Endothelial cell of umbilical vein (primary cell): ENCODE measurements around the gene C1QTNF2. TPM values are rescaled to one million over a fixed set of nuclear protein-coding genes. Genes with fewer than 3 reads are reported as not detected.

Experiments
- BruUV-seq: library from RNA; stranded (reverse); fragments of 400-500 nt; replicated peaks from 2 replicates; lab custom pipeline; 2021; lab: Mats Ljungman, UMichigan
- CTCF ChIA-PET: fragments of 300-600, 350-600 bp; sonication (Branson Sonifier 250); formaldehyde crosslinking; loops from one replicate; lab custom pipeline; 2021; ENCODE audit warnings: antibody characterized with exemption, inconsistent platforms; lab: Charles Lee
- POLR2A ChIA-PET: fragments of 300-600, 350-600 bp; sonication (Branson Sonifier 250); formaldehyde crosslinking; loops from one replicate; lab custom pipeline; 2021; ENCODE audit warnings: antibody characterized with exemption, inconsistent platforms; lab: Charles Lee
- DNase-seq: peaks from one replicate; pipeline ENCODE4 v3.0.0-alpha.2; 2011; ENCODE audit warnings: low read depth, low spot score
- FAIRE-seq: peaks from 2 replicates; lab custom pipeline; 2011; peaks lifted over from hg19 to GRCh38; lab: Jason Lieb, UNC
- H2AFZ ChIP-seq: 2 replicates; pipeline ENCODE4 v1.6.0; 2012; ENCODE audit warnings: low read depth, low read length, control low read depth, inconsistent platforms
- H3K27ac ChIP-seq: 2 replicates; pipeline ENCODE4 v1.5.1; 2011; ENCODE audit warnings: low read depth, mild to moderate bottlenecking, control low read depth, low read length, moderate library complexity; ENCODE audit not compliant: insufficient read depth
- H3K27me3 ChIP-seq, 2 experiments: 2 replicates each; pipeline versions ENCODE4 v1.6.0 to v1.6.1; 2011; ENCODE audit warnings: low read length in 2 of 2, mixed read lengths in 1 of 2; ENCODE audit not compliant: control insufficient read depth in 2 of 2, insufficient read depth in 2 of 2
- H3K36me3 ChIP-seq, 2 experiments: 2 replicates in 1 of 2; 3 replicates in 1 of 2; pipeline ENCODE4 v1.5.1; 2011; ENCODE audit warnings: low read length in 2 of 2, mild to moderate bottlenecking in 1 of 2, moderate library complexity in 1 of 2; ENCODE audit not compliant: control insufficient read depth in 2 of 2, insufficient read depth in 2 of 2; ENCODE audit errors: extremely low read depth in 1 of 2
- H3K4me1 ChIP-seq: 3 replicates; pipeline ENCODE4 v1.5.1; 2011; ENCODE audit warnings: mild to moderate bottlenecking, low read length; ENCODE audit not compliant: control insufficient read depth, insufficient read depth; ENCODE audit errors: extremely low read depth
- H3K4me2 ChIP-seq: 2 replicates; pipeline ENCODE4 v1.6.1; 2011; ENCODE audit warnings: low read length, control low read depth, mixed read lengths; ENCODE audit not compliant: insufficient read depth
- H3K4me3 ChIP-seq, 3 experiments: fragments of 200-600 bp in 1 of 3; sonication (generic), shearing (Covaris generic) in 1 of 3; replicated peaks in 1 of 3; 2 replicates each; pipeline ENCODE4 v1.5.1; 2011 to 2016; ENCODE audit warnings: control low read depth in 3 of 3, low read length in 3 of 3, mild to moderate bottlenecking in 2 of 3, inconsistent platforms in 1 of 3, low read depth in 1 of 3, moderate library complexity in 1 of 3; ENCODE audit not compliant: insufficient read depth in 1 of 3
- H3K79me2 ChIP-seq: 2 replicates; pipeline ENCODE4 v1.6.0; 2012; ENCODE audit warnings: low read length, inconsistent platforms; ENCODE audit not compliant: control insufficient read depth, insufficient read depth
- H3K9ac ChIP-seq: replicated peaks from 2 replicates; pipeline ENCODE3; 2011; ENCODE audit warnings: low read length, control low read depth; ENCODE audit not compliant: insufficient read depth; ENCODE audit errors: extremely low read depth
- H3K9me1 ChIP-seq: replicated peaks from 3 replicates; pipeline ENCODE4 v1.6.0; 2011; ENCODE audit warnings: mild to moderate bottlenecking, low read length; ENCODE audit not compliant: control insufficient read depth, insufficient read depth; ENCODE audit errors: extremely low read depth
- H3K9me3 ChIP-seq: replicated peaks from 2 replicates; pipeline ENCODE4 v1.5.1; 2012; ENCODE audit warnings: low read length, inconsistent platforms; ENCODE audit not compliant: control insufficient read depth, insufficient read depth
- H4K20me1 ChIP-seq: replicated peaks from 2 replicates; pipeline ENCODE3; 2011; ENCODE audit warnings: mild to moderate bottlenecking, low read length; ENCODE audit not compliant: control insufficient read depth, insufficient read depth; ENCODE audit errors: extremely low read depth
- EZH2 ChIP-seq: IDR thresholded peaks from 2 replicates; pipeline ENCODE4 v1.6.1; 2012; ENCODE audit warnings: borderline replicate concordance, low read depth, mild to moderate bottlenecking, moderate library complexity, low read length, inconsistent platforms; ENCODE audit not compliant: severe bottlenecking
- FOS ChIP-seq: IDR thresholded peaks from 2 replicates; pipeline ENCODE4 v1.6.1; 2011; ENCODE audit warnings: mild to moderate bottlenecking, low read length, moderate library complexity, borderline replicate concordance; ENCODE audit not compliant: insufficient read depth
- GATA2 ChIP-seq: IDR thresholded peaks from 2 replicates; pipeline ENCODE4 v1.7.0; 2011; ENCODE audit warnings: low read depth, mild to moderate bottlenecking, moderate library complexity, mixed read lengths, low read length; ENCODE audit not compliant: insufficient read length, insufficient read depth
- JUN ChIP-seq: IDR thresholded peaks from 2 replicates; pipeline ENCODE4 v1.6.1; 2011; ENCODE audit warnings: borderline replicate concordance, low read depth; ENCODE audit not compliant: insufficient read length, insufficient read depth
- MYC ChIP-seq: IDR thresholded peaks from one replicate; pipeline ENCODE4 v1.6.1; 2011; ENCODE audit warnings: mild to moderate bottlenecking, low read depth, low read length
- POLR2A ChIP-seq: IDR thresholded peaks from 2 replicates; pipeline ENCODE4 v1.6.1; 2012; ENCODE audit warnings: low read depth, mild to moderate bottlenecking, control low read depth, low read length
- POLR2AphosphoS5 ChIP-seq: IDR thresholded peaks from 2 replicates; pipeline ENCODE4 v1.6.1; 2012; ENCODE audit warnings: low read depth, mild to moderate bottlenecking, control low read depth, low read length, moderate library complexity; ENCODE audit not compliant: insufficient read depth
- dilution Hi-C: fragments of 300-500 bp; cut with MboI; formaldehyde crosslinking; loops from one replicate; pipeline ENCODE4 v1.15.0; 2019; ENCODE audit warnings: low sequenced_read_pairs; ENCODE audit not compliant: extremely low pct_ligation_motif_present
- intact Hi-C: fragments of 100-400 bp; cut with micrococcal nuclease; formaldehyde crosslinking; loops from one replicate; pipeline ENCODE4 v1.10.0; 2022
- polyA plus RNA-seq, 4 experiments: library from polyadenylated mRNA; depleted of rRNA in 3 of 4; stranded (reverse) in 3 of 4; unstranded in 1 of 4; fragments of >200 nt; gene quantifications; 2 replicates each; pipeline versions ENCODE4 v1.2.1 to v1.2.3, GENCODE V29; 2011 to 2012; ENCODE audit warnings: missing spikeins in 1 of 4
- total RNA-seq: library from RNA; stranded (reverse); gene quantifications from 2 replicates; pipeline ENCODE4 v1.2.3, GENCODE V29; 2021
- TF ChIP-seq, protein P1 (sequence below), 2 donors: IDR thresholded peaks; 1 replicate in 1 of 2; 2 replicates in 1 of 2; pipeline ENCODE4 v1.5.1; 2011; ENCODE audit warnings: low read length in 2 of 2, mild to moderate bottlenecking in 2 of 2, moderate library complexity in 2 of 2, control low read depth in 1 of 2, inconsistent platforms in 1 of 2, low read depth in 1 of 2; ENCODE audit not compliant: insufficient read depth in 1 of 2; ENCODE audit errors: extremely low read depth in 1 of 2
- TF ChIP-seq, protein P2 (sequence below): IDR thresholded peaks from 2 replicates; pipeline ENCODE4 v1.6.1; 2011; ENCODE audit not compliant: insufficient read depth, insufficient read length

C1QTNF2 gene
- total and polyA plus RNA-seq, 2 donors (not counting 3 experiments of a cell fraction or from before 2014, with no cell fraction given), result 0.52 to 0.53 TPM

DNA sequence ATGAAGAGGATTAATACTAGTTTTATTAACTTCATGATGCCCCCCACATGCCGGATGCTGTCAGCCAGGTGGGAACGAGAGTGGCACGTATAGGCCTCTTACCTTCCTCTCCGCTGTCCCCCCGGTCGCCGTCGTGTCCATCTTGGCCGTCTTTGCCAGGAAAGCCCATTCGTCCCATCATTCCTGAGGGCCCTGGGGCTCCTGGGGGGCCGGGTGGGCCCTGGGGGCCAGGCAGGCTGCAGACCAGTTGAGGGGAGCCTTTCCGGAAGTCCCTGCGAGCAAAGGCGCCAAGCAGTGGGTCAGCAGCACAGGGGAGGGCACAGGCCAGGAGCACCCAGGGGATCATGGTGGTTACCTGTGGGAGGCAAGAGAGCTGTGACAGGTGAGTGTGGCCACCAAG, 15.8 kb downstream of the C1QTNF2 start:
- BruUV-seq, result no TSS peak
- no peak overlapping the region for H3K27ac ChIP-seq
- H3K27me3 ChIP-seq, result peaks cover 0 to 7% of the 10 kb centered on the region in 2 experiments
- TF ChIP-seq MYC (no peak), JUN (no peak), EZH2 (no peak), GATA2 (no peak), FOS (no peak), POLR2A (no peak), POLR2AphosphoS5 (no peak)
- TF ChIP-seq, protein P1, sequence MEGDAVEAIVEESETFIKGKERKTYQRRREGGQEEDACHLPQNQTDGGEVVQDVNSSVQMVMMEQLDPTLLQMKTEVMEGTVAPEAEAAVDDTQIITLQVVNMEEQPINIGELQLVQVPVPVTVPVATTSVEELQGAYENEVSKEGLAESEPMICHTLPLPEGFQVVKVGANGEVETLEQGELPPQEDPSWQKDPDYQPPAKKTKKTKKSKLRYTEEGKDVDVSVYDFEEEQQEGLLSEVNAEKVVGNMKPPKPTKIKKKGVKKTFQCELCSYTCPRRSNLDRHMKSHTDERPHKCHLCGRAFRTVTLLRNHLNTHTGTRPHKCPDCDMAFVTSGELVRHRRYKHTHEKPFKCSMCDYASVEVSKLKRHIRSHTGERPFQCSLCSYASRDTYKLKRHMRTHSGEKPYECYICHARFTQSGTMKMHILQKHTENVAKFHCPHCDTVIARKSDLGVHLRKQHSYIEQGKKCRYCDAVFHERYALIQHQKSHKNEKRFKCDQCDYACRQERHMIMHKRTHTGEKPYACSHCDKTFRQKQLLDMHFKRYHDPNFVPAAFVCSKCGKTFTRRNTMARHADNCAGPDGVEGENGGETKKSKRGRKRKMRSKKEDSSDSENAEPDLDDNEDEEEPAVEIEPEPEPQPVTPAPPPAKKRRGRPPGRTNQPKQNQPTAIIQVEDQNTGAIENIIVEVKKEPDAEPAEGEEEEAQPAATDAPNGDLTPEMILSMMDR (IDR thresholded peaks at IDR 0.05; ENCODE audit: extremely low read depth in 1 of 2, insufficient read depth in 1 of 2, low read depth in 1 of 2, low read length in 2 of 2), result no peak
- TF ChIP-seq, protein P2, sequence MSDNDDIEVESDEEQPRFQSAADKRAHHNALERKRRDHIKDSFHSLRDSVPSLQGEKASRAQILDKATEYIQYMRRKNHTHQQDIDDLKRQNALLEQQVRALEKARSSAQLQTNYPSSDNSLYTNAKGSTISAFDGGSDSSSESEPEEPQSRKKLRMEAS, result no peak
- H3K36me3 ChIP-seq, result no peaks in the 10 kb centered on the region
- H3K79me2 ChIP-seq, result no peaks in the 10 kb centered on the region
- H3K9ac ChIP-seq, result no peak overlapping the region
- no peak for DNase-seq
- no peak overlapping the region for H3K4me3 ChIP-seq
- no peak overlapping the region for H3K4me2 ChIP-seq
- intact Hi-C loops, result no loop called here
- ChIA-PET POLR2A (no interaction called here), CTCF (interaction anchor here (0.6 kb wide), 1 partner anchor 274 kb away, joined by 3 read pairs; no protein-coding TSS in a partner anchor)
- no peak for FAIRE-seq
- no peaks in the 10 kb centered on the region for H3K4me1 ChIP-seq
- no peaks in the 10 kb centered on the region for H3K9me1 ChIP-seq
- no peaks in the 10 kb centered on the region for H3K9me3 ChIP-seq
- no peak overlapping the region for H2AFZ ChIP-seq
- H4K20me1 ChIP-seq, result no peaks in the 10 kb centered on the region
- dilution Hi-C loops, result no loop called here
